OCI-LY3 (cell line): ENCODE results near the gene TFRC.

Source experiments
- H2AFZ ChIP-seq: fragments of 200-600, 300-600 bp; shearing (Covaris generic); 2 replicates; pipeline ENCODE4 v1.6.0; 2014; ENCODE audit warnings: antibody characterized with exemption, low read depth, low read length
- H3K27ac ChIP-seq: fragments of 200-600, 300-600 bp; sonication (generic); 2 replicates; pipeline ENCODE4 v1.5.1; 2014; ENCODE audit warnings: mild to moderate bottlenecking, low read length, moderate library complexity, mixed read lengths
- H3K27me3 ChIP-seq: fragments of 200-600, 300-600 bp; sonication (generic); 2 replicates; pipeline ENCODE4 v1.6.1; 2014; ENCODE audit warnings: low read depth, low read length, mixed read lengths
- H3K36me3 ChIP-seq: fragments of 200-600, 300-600 bp; sonication (generic); replicated peaks from 2 replicates; pipeline ENCODE3; 2014; ENCODE audit warnings: low read depth, low read length, mixed read lengths
- H3K4me1 ChIP-seq: fragments of 300-600, 200-600 bp; sonication (generic); 2 replicates; pipeline ENCODE4 v1.6.1; 2014; ENCODE audit warnings: low read length, mixed read lengths
- H3K4me2 ChIP-seq: fragments of 200-600, 300-600 bp; sonication (generic); 2 replicates; pipeline ENCODE4 v1.6.1; 2014; ENCODE audit warnings: low read length, mixed read lengths
- H3K4me3 ChIP-seq: fragments of 300-600, 200-600 bp; sonication (generic); 2 replicates; pipeline ENCODE4 v1.5.1; 2014; ENCODE audit warnings: antibody characterized with exemption, mild to moderate bottlenecking, low read length, moderate library complexity
- H3K79me2 ChIP-seq: fragments of 300-600, 200-600 bp; shearing (Covaris generic); 2 replicates; pipeline ENCODE4 v1.6.1; 2014; ENCODE audit warnings: mild to moderate bottlenecking, low read length, mixed read lengths
- H3K9ac ChIP-seq: fragments of 300-600, 200-600 bp; shearing (Covaris generic); 2 replicates; pipeline ENCODE4 v1.6.0; 2014; ENCODE audit warnings: mild to moderate bottlenecking, low read length, moderate library complexity
- H3K9me3 ChIP-seq: fragments of 200-600, 300-600 bp; shearing (Covaris generic); 2 replicates; pipeline ENCODE4 v1.6.1; 2014; ENCODE audit warnings: low read length, mixed read lengths; ENCODE audit not compliant: insufficient read depth
- H4K20me1 ChIP-seq: fragments of 200-600, 300-600 bp; sonication (generic); 2 replicates; pipeline ENCODE4 v1.6.1; 2016; ENCODE audit warnings: low read length, mixed read lengths; ENCODE audit not compliant: insufficient read depth
- EZH2phosphoT487 ChIP-seq: fragments of 200-600 bp; shearing (Covaris generic); IDR thresholded peaks from 2 replicates; pipeline ENCODE4 v1.6.1; 2018; ENCODE audit warnings: antibody characterized with exemption, mixed run types, low read depth
- TF ChIP-seq, protein P1 (sequence below): fragments of 200-600, 300-600 bp; sonication (generic); IDR thresholded peaks from 2 replicates; pipeline ENCODE4 v1.5.1; 2014; ENCODE audit warnings: antibody characterized with exemption, low read length, low read depth

TFRC gene

GRCh38 chr3:196016059-196016458, 65.8 kb downstream of the TFRC start:
- no peak for TF ChIP-seq EZH2phosphoT487
- TF ChIP-seq, protein P1, sequence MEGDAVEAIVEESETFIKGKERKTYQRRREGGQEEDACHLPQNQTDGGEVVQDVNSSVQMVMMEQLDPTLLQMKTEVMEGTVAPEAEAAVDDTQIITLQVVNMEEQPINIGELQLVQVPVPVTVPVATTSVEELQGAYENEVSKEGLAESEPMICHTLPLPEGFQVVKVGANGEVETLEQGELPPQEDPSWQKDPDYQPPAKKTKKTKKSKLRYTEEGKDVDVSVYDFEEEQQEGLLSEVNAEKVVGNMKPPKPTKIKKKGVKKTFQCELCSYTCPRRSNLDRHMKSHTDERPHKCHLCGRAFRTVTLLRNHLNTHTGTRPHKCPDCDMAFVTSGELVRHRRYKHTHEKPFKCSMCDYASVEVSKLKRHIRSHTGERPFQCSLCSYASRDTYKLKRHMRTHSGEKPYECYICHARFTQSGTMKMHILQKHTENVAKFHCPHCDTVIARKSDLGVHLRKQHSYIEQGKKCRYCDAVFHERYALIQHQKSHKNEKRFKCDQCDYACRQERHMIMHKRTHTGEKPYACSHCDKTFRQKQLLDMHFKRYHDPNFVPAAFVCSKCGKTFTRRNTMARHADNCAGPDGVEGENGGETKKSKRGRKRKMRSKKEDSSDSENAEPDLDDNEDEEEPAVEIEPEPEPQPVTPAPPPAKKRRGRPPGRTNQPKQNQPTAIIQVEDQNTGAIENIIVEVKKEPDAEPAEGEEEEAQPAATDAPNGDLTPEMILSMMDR: no peak
- H3K9me3 ChIP-seq: no peaks in the 10 kb centered on the region
- H4K20me1 ChIP-seq: no peaks in the 10 kb centered on the region
- H3K36me3 ChIP-seq: no peaks in the 10 kb centered on the region
- no peaks in the 10 kb centered on the region for H3K79me2 ChIP-seq
- H3K4me1 ChIP-seq: no peaks in the 10 kb centered on the region
- no peaks in the 10 kb centered on the region for H3K27me3 ChIP-seq
- H3K9ac ChIP-seq: no peak overlapping the region
- no peak overlapping the region for H3K4me3 ChIP-seq
- no peak overlapping the region for H2AFZ ChIP-seq
- H3K4me2 ChIP-seq: no peak overlapping the region
- H3K27ac ChIP-seq: no peak overlapping the region

- H3K27ac ChIP-seq: no peak overlapping the region
- H3K36me3 ChIP-seq: no peaks in the 10 kb centered on the region
- H3K9me3 ChIP-seq: no peaks in the 10 kb centered on the region
- H3K4me1 ChIP-seq: no peaks in the 10 kb centered on the region
- no peaks in the 10 kb centered on the region for H3K79me2 ChIP-seq
- no peaks in the 10 kb centered on the region for H3K27me3 ChIP-seq
- no peak overlapping the region for H3K4me2 ChIP-seq
- H3K9ac ChIP-seq: no peak overlapping the region
- no peak overlapping the region for H3K4me3 ChIP-seq
- H4K20me1 ChIP-seq: no peaks in the 10 kb centered on the region
- no peak for TF ChIP-seq EZH2phosphoT487
- TF ChIP-seq, protein P1: no peak
- H2AFZ ChIP-seq: no peak overlapping the region
These were observed 68.1 kb downstream of the TFRC start for GRCh38 chr3:196013587-196014487.

- Histone ChIP-seq H3K27me3 (no peaks in the 10 kb centered on the region), H2AFZ (no peak overlapping the region), H3K9ac (no peak overlapping the region), H3K27ac (no peak overlapping the region), H3K4me3 (no peak overlapping the region), H3K79me2 (no peaks in the 10 kb centered on the region), H3K9me3 (no peaks in the 10 kb centered on the region), H3K36me3 (no peaks in the 10 kb centered on the region), H3K4me2 (no peak overlapping the region), H4K20me1 (no peaks in the 10 kb centered on the region), H3K4me1 (no peaks in the 10 kb centered on the region)
- TF ChIP-seq, protein P1: no peak
- TF ChIP-seq EZH2phosphoT487: no peak
These were observed 68.9 kb downstream of the TFRC start for GRCh38 chr3:196012941-196013476.

GRCh38 chr3:196012481-196012880, 69.4 kb downstream of the TFRC start:
- no peak overlapping the region for H3K4me3 ChIP-seq
- H4K20me1 ChIP-seq: no peaks in the 10 kb centered on the region
- H3K27me3 ChIP-seq: no peaks in the 10 kb centered on the region
- H3K4me1 ChIP-seq: no peaks in the 10 kb centered on the region
- H3K4me2 ChIP-seq: no peak overlapping the region
- H3K79me2 ChIP-seq: no peaks in the 10 kb centered on the region
- no peak overlapping the region for H3K27ac ChIP-seq
- no peaks in the 10 kb centered on the region for H3K36me3 ChIP-seq
- no peaks in the 10 kb centered on the region for H3K9me3 ChIP-seq
- H2AFZ ChIP-seq: no peak overlapping the region
- no peak for TF ChIP-seq EZH2phosphoT487
- TF ChIP-seq, protein P1: no peak
- no peak overlapping the region for H3K9ac ChIP-seq
